ENCODE measurements around the gene PKD2L1.

The PKD2L1 gene

GRCh38 chr10:100364175-100364574 is 34.1 kb upstream of the PKD2L1 start:
- no peaks in the 10 kb centered on the region for H3K27me3 ChIP-seq (replicated peaks)
- peak overlapping the region; percentile 52 for H3K27ac ChIP-seq
- in situ Hi-C loops (cut with HindIII; ENCODE audit: low pct_ligation_motif_present, low sequenced_read_pairs): no loop called here

GRCh38 chr10:100362570-100363496 is 32.8 kb upstream of the PKD2L1 start:
- TF ChIP-seq CTCF (IDR thresholded peaks at IDR 0.05; ENCODE audit: low read depth, low read length, missing control alignments): no peak
- no peaks in the 10 kb centered on the region for H3K27me3 ChIP-seq (replicated peaks)
- no peak for DNase-seq
- no peak overlapping the region for H3K27ac ChIP-seq
- no peak overlapping the region for H3K4me3 ChIP-seq (ENCODE audit: low read depth, low read length)
- H3K36me3 ChIP-seq (replicated peaks): peaks cover 41% of the 10 kb centered on the region
- in situ Hi-C loops (cut with HindIII; ENCODE audit: low pct_ligation_motif_present, low sequenced_read_pairs): no loop called here

More at GRCh38 chr10:100364175-100364574, 34.1 kb upstream of the PKD2L1 start:
- H3K4me3 ChIP-seq (ENCODE audit: low read depth, low read length): no peak overlapping the region
- H3K36me3 ChIP-seq (replicated peaks): peaks cover 36% of the 10 kb centered on the region
- no peak for TF ChIP-seq CTCF (IDR thresholded peaks at IDR 0.05; ENCODE audit: low read depth, low read length, missing control alignments)
- no peak for DNase-seq

- Histone ChIP-seq H3K27ac (no peak overlapping the region), H3K27me3 (replicated peaks) (no peaks in the 10 kb centered on the region), H3K36me3 (replicated peaks) (peaks cover 67% of the 10 kb centered on the region), H3K4me3 (ENCODE audit: low read depth, low read length) (no peak overlapping the region)
- in situ Hi-C loops (cut with HindIII; ENCODE audit: low pct_ligation_motif_present, low sequenced_read_pairs): no loop called here
- DNase-seq: no peak
- no peak for TF ChIP-seq CTCF (IDR thresholded peaks at IDR 0.05; ENCODE audit: low read depth, low read length, missing control alignments)
These were observed 30.2 kb upstream of the PKD2L1 start for GRCh38 chr10:100360234-100360633.

GRCh38 chr10:100359529-100360150 is 29.6 kb upstream of the PKD2L1 start:
- Histone ChIP-seq H3K4me3 (ENCODE audit: low read depth, low read length) (no peak overlapping the region), H3K27ac (no peak overlapping the region), H3K27me3 (replicated peaks) (no peaks in the 10 kb centered on the region), H3K36me3 (replicated peaks) (peaks cover 73% of the 10 kb centered on the region)
- no peak for TF ChIP-seq CTCF (IDR thresholded peaks at IDR 0.05; ENCODE audit: low read depth, low read length, missing control alignments)
- in situ Hi-C loops (cut with HindIII; ENCODE audit: low pct_ligation_motif_present, low sequenced_read_pairs): no loop called here
- no peak for DNase-seq

- no peak overlapping the region for H3K27ac ChIP-seq
These were observed 29.0 kb upstream of the PKD2L1 start for GRCh38 chr10:100359030-100359432.

More at GRCh38 chr10:100359030-100359432, 29.0 kb upstream of the PKD2L1 start:
- H3K27me3 ChIP-seq (replicated peaks): no peaks in the 10 kb centered on the region
- H3K4me3 ChIP-seq (ENCODE audit: low read depth, low read length): no peak overlapping the region
- TF ChIP-seq CTCF (IDR thresholded peaks at IDR 0.05; ENCODE audit: low read depth, low read length, missing control alignments): no peak
- peaks cover 79% of the 10 kb centered on the region for H3K36me3 ChIP-seq (replicated peaks)
- in situ Hi-C loops (cut with HindIII; ENCODE audit: low pct_ligation_motif_present, low sequenced_read_pairs): no loop called here
- no peak for DNase-seq

Data from brain microvascular endothelial cell (primary cell).